ENCODE results near the gene IFT81.
"Not testable (repeated sequence)": the region's sequence is repeated elsewhere in the genome, so short reads cannot be mapped to it uniquely, and the experiment has no call there.

The IFT81 gene

GRCh38 chr12:110197003-110197402 is 72.8 kb downstream of the IFT81 start:
- Mint-ChIP-seq H3K9me3 (no peaks in the 10 kb centered on the region), H3K27ac (no peak overlapping the region), H3K36me3 (ENCODE audit: low read depth) (no peaks in the 10 kb centered on the region), H3K4me3 (no peak overlapping the region), H3K27me3 (no peaks in the 10 kb centered on the region), H3K4me1 (ENCODE audit: low read depth) (peaks cover 11% of the 10 kb centered on the region)
- no peak for DNase-seq

- Mint-ChIP-seq H3K4me1 (ENCODE audit: low read depth) (peaks cover 11% of the 10 kb centered on the region), H3K27ac (no peak overlapping the region), H3K36me3 (ENCODE audit: low read depth) (no peaks in the 10 kb centered on the region), H3K27me3 (no peaks in the 10 kb centered on the region), H3K9me3 (no peaks in the 10 kb centered on the region), H3K4me3 (no peak overlapping the region)
- DNase-seq = no peak
Measured at GRCh38 chr12:110198386-110198785, 74.2 kb downstream of the IFT81 start.

- Mint-ChIP-seq H3K9me3 (no peaks in the 10 kb centered on the region), H3K27me3 (no peaks in the 10 kb centered on the region), H3K4me1 (ENCODE audit: low read depth) (peaks cover 11% of the 10 kb centered on the region), H3K27ac (peak overlapping the region; percentile 39), H3K36me3 (ENCODE audit: low read depth) (no peaks in the 10 kb centered on the region), H3K4me3 (no peak overlapping the region)
- no peak for DNase-seq
Measured at GRCh38 chr12:110199339-110200123, 75.4 kb downstream of the IFT81 start.

- H3K9me3 Mint-ChIP-seq = no peaks in the 10 kb centered on the region
- no peaks in the 10 kb centered on the region for H3K27me3 Mint-ChIP-seq
- DNase-seq = no peak
- H3K4me3 Mint-ChIP-seq = no peak overlapping the region
- H3K27ac Mint-ChIP-seq = no peak overlapping the region
- H3K36me3 Mint-ChIP-seq (ENCODE audit: low read depth) = no peaks in the 10 kb centered on the region
- peaks cover 10% of the 10 kb centered on the region for H3K4me1 Mint-ChIP-seq (ENCODE audit: low read depth)
Measured at GRCh38 chr12:110200124-110200417, 75.9 kb downstream of the IFT81 start.

- Mint-ChIP-seq H3K9me3 (no peaks in the 10 kb centered on the region), H3K36me3 (ENCODE audit: low read depth) (no peaks in the 10 kb centered on the region), H3K27me3 (no peaks in the 10 kb centered on the region), H3K27ac (no peak overlapping the region), H3K4me1 (ENCODE audit: low read depth) (peaks cover 8% of the 10 kb centered on the region), H3K4me3 (no peak overlapping the region)
- DNase-seq = no peak
Measured at GRCh38 chr12:110201995-110202394, 77.8 kb downstream of the IFT81 start.

DNA sequence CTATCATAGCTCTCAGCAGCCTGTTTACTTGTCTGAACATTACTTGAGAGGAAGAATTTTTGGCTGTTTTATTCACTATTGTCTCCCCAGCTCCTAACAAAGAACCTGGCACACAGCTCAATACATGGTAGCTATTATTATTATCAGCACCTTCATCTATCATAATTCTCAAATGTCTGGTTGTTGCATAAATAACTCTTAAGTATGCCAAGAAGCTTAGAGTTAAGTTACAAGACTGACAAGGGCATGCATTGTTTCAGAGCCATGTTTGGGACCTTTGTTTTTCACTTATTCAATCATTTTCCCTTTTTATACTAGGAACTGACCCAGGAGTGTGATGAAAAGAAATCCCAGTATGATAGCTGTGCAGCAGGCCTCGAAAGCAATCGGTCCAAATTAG is 79.4 kb downstream of the IFT81 start:
- Mint-ChIP-seq H3K4me1 (ENCODE audit: low read depth) (peaks cover 8% of the 10 kb centered on the region), H3K27ac (no peak overlapping the region), H3K9me3 (no peaks in the 10 kb centered on the region), H3K4me3 (no peak overlapping the region), H3K27me3 (no peaks in the 10 kb centered on the region), H3K36me3 (ENCODE audit: low read depth) (no peaks in the 10 kb centered on the region)
- no peak for DNase-seq

DNA sequence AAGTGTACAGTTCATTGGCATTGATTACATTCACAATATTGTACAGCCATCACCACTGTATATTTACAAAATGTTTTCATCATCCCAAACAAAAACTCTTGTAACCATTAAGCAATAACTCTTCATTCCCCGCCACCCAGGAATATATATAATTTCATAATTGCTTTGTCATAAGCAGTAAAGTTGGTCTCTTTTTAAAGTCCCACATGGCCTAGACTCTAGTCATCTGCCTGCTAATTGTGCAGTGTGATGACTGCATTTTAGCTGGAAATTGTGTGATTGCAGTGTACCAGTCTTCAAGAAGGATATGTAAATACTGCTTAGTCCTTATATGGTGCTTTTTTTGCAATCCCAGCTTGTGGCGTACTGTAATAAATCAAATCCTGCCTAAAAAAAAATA is 81.8 kb downstream of the IFT81 start:
- Mint-ChIP-seq H3K9me3 (no peaks in the 10 kb centered on the region), H3K36me3 (ENCODE audit: low read depth) (no peaks in the 10 kb centered on the region), H3K27me3 (no peaks in the 10 kb centered on the region), H3K4me3 (no peak overlapping the region), H3K27ac (no peak overlapping the region), H3K4me1 (ENCODE audit: low read depth) (no peaks in the 10 kb centered on the region)
- no peak for DNase-seq

DNA sequence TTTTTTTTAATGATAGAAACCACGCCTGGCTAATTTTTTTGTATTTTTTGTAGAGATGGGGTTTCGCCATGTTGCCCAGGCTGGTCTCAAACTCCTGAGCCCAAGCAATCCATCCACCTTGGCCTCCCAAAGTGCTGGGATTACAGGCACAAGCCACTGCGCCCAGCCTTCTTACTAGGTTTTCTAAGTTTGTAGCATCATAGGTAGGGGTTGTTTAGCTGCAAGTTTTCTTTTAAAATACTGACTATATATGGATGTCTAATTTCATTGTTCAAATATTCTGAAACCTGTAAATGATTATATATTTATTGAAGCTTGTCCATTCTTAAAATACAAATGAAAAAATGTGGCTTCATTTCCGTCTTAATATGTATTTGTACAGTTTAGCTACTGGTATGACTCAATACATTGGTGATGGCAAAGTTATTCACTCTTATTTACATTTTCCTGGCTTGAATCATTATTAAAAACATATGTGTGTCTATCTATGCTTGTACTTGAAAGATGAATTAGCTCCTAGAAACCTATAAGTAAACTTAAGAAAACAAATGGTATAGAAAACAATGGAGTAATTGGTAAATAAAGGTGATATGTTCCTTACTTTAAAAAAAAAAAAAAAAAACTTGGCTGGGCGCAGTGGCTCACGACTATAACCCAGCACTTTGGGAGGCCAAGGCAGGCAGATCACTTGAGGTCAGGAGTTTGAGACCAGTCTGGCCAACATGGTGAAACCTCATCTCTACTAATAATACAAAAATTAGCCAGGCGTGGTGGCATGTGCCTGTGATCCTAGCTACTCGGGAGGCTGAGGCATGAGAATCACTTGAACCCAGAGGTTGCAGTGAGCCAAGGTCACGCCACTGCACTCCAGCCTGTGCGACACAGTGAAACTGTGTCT is 87.7 kb downstream of the IFT81 start:
- not testable (repeated sequence) for H3K9me3 Mint-ChIP-seq; DNase-seq; H3K27ac Mint-ChIP-seq; H3K27me3 Mint-ChIP-seq; H3K36me3 Mint-ChIP-seq (ENCODE audit: low read depth); H3K4me3 Mint-ChIP-seq; H3K4me1 Mint-ChIP-seq (ENCODE audit: low read depth)

- no peak for DNase-seq
- no peak overlapping the region for H3K4me3 Mint-ChIP-seq
- H3K9me3 Mint-ChIP-seq = peaks cover 5% of the 10 kb centered on the region
- H3K27ac Mint-ChIP-seq = no peak overlapping the region
- no peaks in the 10 kb centered on the region for H3K36me3 Mint-ChIP-seq (ENCODE audit: low read depth)
- H3K27me3 Mint-ChIP-seq = no peaks in the 10 kb centered on the region
- H3K4me1 Mint-ChIP-seq (ENCODE audit: low read depth) = no peaks in the 10 kb centered on the region
Measured at GRCh38 chr12:110217996-110218674, 94.0 kb downstream of the IFT81 start.

DNA sequence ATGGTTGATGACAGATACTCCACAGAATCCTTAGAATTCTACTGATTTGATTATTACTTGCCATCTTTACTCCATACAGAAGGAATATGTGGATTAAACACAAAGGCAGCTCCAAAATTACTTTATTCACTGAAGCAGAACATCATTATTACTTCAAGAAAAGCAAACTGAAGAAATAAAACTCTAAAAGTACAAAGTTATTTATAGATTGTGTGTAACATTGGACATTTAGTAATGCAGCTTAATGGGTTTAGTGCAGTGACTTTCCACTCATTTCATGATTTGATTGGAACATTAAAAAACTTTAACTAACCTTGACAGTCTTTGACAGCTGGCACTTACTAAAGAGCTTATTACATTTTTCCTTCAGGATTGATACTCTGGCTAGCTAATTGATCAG is 97.9 kb downstream of the IFT81 start:
- Mint-ChIP-seq H3K4me3 (no peak overlapping the region), H3K36me3 (ENCODE audit: low read depth) (no peaks in the 10 kb centered on the region), H3K9me3 (no peaks in the 10 kb centered on the region), H3K4me1 (ENCODE audit: low read depth) (no peaks in the 10 kb centered on the region), H3K27me3 (no peaks in the 10 kb centered on the region), H3K27ac (no peak overlapping the region)
- DNase-seq = no peak

- Mint-ChIP-seq H3K9me3 (no peaks in the 10 kb centered on the region), H3K27ac (no peak overlapping the region), H3K4me3 (no peak overlapping the region), H3K27me3 (no peaks in the 10 kb centered on the region), H3K36me3 (ENCODE audit: low read depth) (no peaks in the 10 kb centered on the region), H3K4me1 (ENCODE audit: low read depth) (no peaks in the 10 kb centered on the region)
- no peak for DNase-seq
Measured at GRCh38 chr12:110222433-110222832, 98.3 kb downstream of the IFT81 start.

DNA sequence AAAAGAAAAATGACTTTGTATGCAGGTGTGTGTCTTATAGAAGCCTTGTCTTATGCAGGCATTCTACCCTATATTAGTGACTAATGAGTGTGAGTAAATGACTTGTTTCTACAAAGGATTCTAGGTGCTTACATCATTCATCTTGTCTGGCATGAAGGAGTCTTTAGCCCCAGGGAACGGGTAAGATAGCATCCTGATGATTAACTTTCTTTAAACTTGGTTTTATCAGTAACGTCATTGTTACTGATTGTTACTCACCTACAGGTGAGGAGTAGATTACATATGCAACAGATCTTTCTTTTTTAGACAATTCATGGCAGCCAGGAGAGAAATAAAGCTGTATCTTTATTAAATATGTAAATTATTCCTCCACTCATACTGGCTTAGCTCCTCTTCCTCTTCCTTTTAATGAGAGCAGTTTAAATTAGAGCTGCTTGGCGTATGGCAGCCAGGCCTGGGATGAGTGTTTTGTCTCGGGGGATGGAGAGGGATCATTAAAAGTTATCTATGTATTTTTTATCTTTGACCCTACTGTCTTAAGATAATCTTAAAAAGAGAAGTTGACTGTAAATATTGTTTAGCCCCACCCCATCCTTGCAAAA is 99.7 kb downstream of the IFT81 start:
- H3K36me3 Mint-ChIP-seq (ENCODE audit: low read depth) = no peaks in the 10 kb centered on the region
- no peak overlapping the region for H3K27ac Mint-ChIP-seq
- H3K4me1 Mint-ChIP-seq (ENCODE audit: low read depth) = no peaks in the 10 kb centered on the region
- DNase-seq = no peak
- no peaks in the 10 kb centered on the region for H3K27me3 Mint-ChIP-seq
- no peaks in the 10 kb centered on the region for H3K9me3 Mint-ChIP-seq
- no peak overlapping the region for H3K4me3 Mint-ChIP-seq

DNA sequence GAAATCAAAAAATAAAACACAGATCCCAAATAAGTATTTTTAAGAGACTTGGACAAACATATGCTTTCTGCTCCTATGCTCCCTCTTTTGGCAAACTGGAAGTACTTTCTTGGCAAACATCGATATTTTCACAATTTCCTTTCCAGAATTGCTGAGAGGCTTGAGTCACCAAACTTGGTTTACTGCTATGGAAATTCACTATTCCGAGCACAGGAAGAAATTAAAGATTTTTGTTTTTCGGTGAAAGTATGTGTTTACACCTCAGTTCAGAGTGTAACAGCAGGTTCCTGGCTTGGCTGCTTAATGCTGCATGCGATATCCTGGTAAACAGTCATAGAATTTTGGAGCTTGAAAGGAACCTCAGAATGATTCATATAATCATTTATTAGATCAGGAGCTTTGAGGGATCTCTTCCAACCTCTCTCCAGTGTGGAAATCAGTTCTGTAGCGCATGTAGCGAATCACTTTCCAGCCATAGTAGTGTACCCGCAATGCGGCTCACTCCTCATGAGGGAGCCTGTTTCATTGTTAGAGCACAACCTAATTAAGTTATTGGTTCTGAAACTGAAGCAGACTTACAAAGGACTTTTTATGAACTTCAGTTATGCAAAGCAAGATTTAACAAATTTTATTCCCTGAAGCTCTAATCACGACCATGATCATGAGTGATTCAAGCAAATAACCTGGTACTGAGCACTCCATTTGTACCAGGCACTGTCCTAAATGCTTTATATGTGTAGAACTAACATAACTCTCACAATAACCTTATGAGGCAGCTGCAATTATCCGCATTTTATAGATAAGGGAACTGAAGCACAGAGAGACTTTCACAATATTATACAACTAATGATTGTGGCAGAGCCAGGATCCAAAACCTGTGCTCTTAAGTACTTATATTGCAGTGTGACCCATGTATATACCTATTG is 100.5 kb downstream of the IFT81 start:
- no peak overlapping the region for H3K4me3 Mint-ChIP-seq
- H3K27me3 Mint-ChIP-seq = no peaks in the 10 kb centered on the region
- no peaks in the 10 kb centered on the region for H3K4me1 Mint-ChIP-seq (ENCODE audit: low read depth)
- no peak for DNase-seq
- H3K36me3 Mint-ChIP-seq (ENCODE audit: low read depth) = no peaks in the 10 kb centered on the region
- H3K27ac Mint-ChIP-seq = no peak overlapping the region
- no peaks in the 10 kb centered on the region for H3K9me3 Mint-ChIP-seq

- H3K4me1 Mint-ChIP-seq (ENCODE audit: low read depth) = no peaks in the 10 kb centered on the region
- no peaks in the 10 kb centered on the region for H3K36me3 Mint-ChIP-seq (ENCODE audit: low read depth)
- no peaks in the 10 kb centered on the region for H3K27me3 Mint-ChIP-seq
- no peak overlapping the region for H3K4me3 Mint-ChIP-seq
- DNase-seq = no peak
- no peak overlapping the region for H3K27ac Mint-ChIP-seq
- no peaks in the 10 kb centered on the region for H3K9me3 Mint-ChIP-seq
Measured at GRCh38 chr12:110227138-110227537, 103.0 kb downstream of the IFT81 start.
